Chondrocyte (in vitro differentiated cells): ENCODE measurements around the gene HCN4. TPM values are rescaled to one million over a fixed set of nuclear protein-coding genes. Genes with fewer than 3 reads are reported as not detected.

ENCODE experiments used
- DNase-seq: peaks from one replicate; pipeline ENCODE4 v3.0.0; 2021; ENCODE audit warnings: mixed read lengths, low spot score
- H3K27ac Mint-ChIP-seq: one replicate; pipeline ENCODE4 v1.8.0; 2021; ENCODE audit warnings: mild to moderate bottlenecking, moderate library complexity, mixed read lengths; ENCODE audit not compliant: unreplicated experiment
- H3K27me3 Mint-ChIP-seq: 2 replicates; pipeline ENCODE4 v1.8.0; 2021; ENCODE audit warnings: low read depth, mixed read lengths
- H3K36me3 Mint-ChIP-seq: 2 replicates; pipeline ENCODE4 v1.8.0; 2021; ENCODE audit warnings: low read depth, mixed read lengths
- H3K4me1 Mint-ChIP-seq: 2 replicates; pipeline ENCODE4 v1.8.0; 2021; ENCODE audit warnings: low read depth, mild to moderate bottlenecking, mixed read lengths
- H3K4me3 Mint-ChIP-seq: one replicate; pipeline ENCODE4 v1.8.0; 2021; ENCODE audit warnings: mild to moderate bottlenecking, moderate library complexity, mixed read lengths; ENCODE audit not compliant: unreplicated experiment
- H3K9me3 Mint-ChIP-seq: 2 replicates; pipeline ENCODE4 v1.8.0; 2021; ENCODE audit warnings: low read depth, mixed read lengths
- CTCF ChIP-seq: fragments of 200-600 bp; sonication (generic); IDR thresholded peaks from 2 replicates; pipeline ENCODE4 v1.5.0; 2021; ENCODE audit warnings: antibody characterized with exemption, mild to moderate bottlenecking, moderate library complexity
- total RNA-seq: library from RNA; stranded (reverse); gene quantifications from 3 replicates; pipeline ENCODE4 v1.2.1, GENCODE V29; 2021

The HCN4 gene
- total RNA-seq, 1 donor from 2014 or later: 0.05 TPM

GRCh38 chr15:73295630-73296286 lies 73.0 kb downstream of the HCN4 start:
- no peak for DNase-seq
- H3K27ac Mint-ChIP-seq: no peak overlapping the region

GRCh38 chr15:73293773-73294172 lies 75.0 kb downstream of the HCN4 start:
- Mint-ChIP-seq H3K27me3 (no peaks in the 10 kb centered on the region), H3K36me3 (peaks cover 14% of the 10 kb centered on the region), H3K27ac (no peak overlapping the region)

More at GRCh38 chr15:73295630-73296286, 73.0 kb downstream of the HCN4 start:
- peaks cover 7% of the 10 kb centered on the region for H3K36me3 Mint-ChIP-seq
- H3K4me1 Mint-ChIP-seq: no peaks in the 10 kb centered on the region
- H3K4me3 Mint-ChIP-seq: no peak overlapping the region
- H3K27me3 Mint-ChIP-seq: no peaks in the 10 kb centered on the region
- H3K9me3 Mint-ChIP-seq: no peaks in the 10 kb centered on the region
- no peak for TF ChIP-seq CTCF

GRCh38 chr15:73291441-73291840 lies 77.3 kb downstream of the HCN4 start:
- Mint-ChIP-seq H3K4me1 (peaks cover 8% of the 10 kb centered on the region), H3K27ac (no peak overlapping the region), H3K27me3 (no peaks in the 10 kb centered on the region), H3K36me3 (peaks cover 11% of the 10 kb centered on the region), H3K4me3 (no peak overlapping the region), H3K9me3 (no peaks in the 10 kb centered on the region)
- DNase-seq: no peak
- TF ChIP-seq CTCF: no peak

More at GRCh38 chr15:73293773-73294172, 75.0 kb downstream of the HCN4 start:
- DNase-seq: no peak
- no peak overlapping the region for H3K4me3 Mint-ChIP-seq
- TF ChIP-seq CTCF: no peak
- H3K4me1 Mint-ChIP-seq: no peaks in the 10 kb centered on the region
- no peaks in the 10 kb centered on the region for H3K9me3 Mint-ChIP-seq

- no peaks in the 10 kb centered on the region for H3K27me3 Mint-ChIP-seq
- no peak for DNase-seq
These were observed 81.7 kb downstream of the HCN4 start for GRCh38 chr15:73287019-73287418.

GRCh38 chr15:73286311-73286710 lies 82.4 kb downstream of the HCN4 start:
- no peak for DNase-seq
- Mint-ChIP-seq H3K36me3 (peaks cover 7% of the 10 kb centered on the region), H3K27ac (peak overlapping the region; percentile 78), H3K9me3 (no peaks in the 10 kb centered on the region), H3K4me3 (no peak overlapping the region), H3K4me1 (peaks cover 42% of the 10 kb centered on the region), H3K27me3 (no peaks in the 10 kb centered on the region)
- TF ChIP-seq CTCF: no peak

More at GRCh38 chr15:73287019-73287418, 81.7 kb downstream of the HCN4 start:
- peaks cover 42% of the 10 kb centered on the region for H3K4me1 Mint-ChIP-seq
- H3K4me3 Mint-ChIP-seq: no peak overlapping the region
- no peak for TF ChIP-seq CTCF
- H3K36me3 Mint-ChIP-seq: peaks cover 7% of the 10 kb centered on the region
- no peaks in the 10 kb centered on the region for H3K9me3 Mint-ChIP-seq
- no peak overlapping the region for H3K27ac Mint-ChIP-seq
